GM18873 (cell line): ENCODE data around the gene PDK4.

Experiments
- ATAC-seq: cut with Tn5 transposase; IDR thresholded peaks from one replicate; pipeline ENCODE4 v1.9.1; 2021; ENCODE audit warnings: mild to moderate bottlenecking, moderate library complexity, moderate number of reproducible peaks; ENCODE audit not compliant: unreplicated experiment, low FRiP score

The PDK4 gene

GRCh38 chr7:95536656-95537311 lies 59.5 kb downstream of the PDK4 start:
- no peak for ATAC-seq

- no peak for ATAC-seq
Measured at GRCh38 chr7:95535662-95536061, 60.7 kb downstream of the PDK4 start.

GRCh38 chr7:95534796-95535195 lies 61.5 kb downstream of the PDK4 start:
- no peak for ATAC-seq
